Heart right ventricle (tissue), 16 donors: ENCODE measurements around the gene ARL8A. TPM values are rescaled to one million over a fixed set of nuclear protein-coding genes. Genes with fewer than 3 reads are reported as not detected.

Source experiments
- ATAC-seq, 8 donors: fragments of 200-7000 bp; cut with Tn5 transposase; one replicate each; pipeline ENCODE4 v1.9.1; 2020; ENCODE audit warnings: mild to moderate bottlenecking in 8 of 8, moderate library complexity in 8 of 8, moderate number of reproducible peaks in 1 of 8
- DNase-seq, 2 donors: peaks; one replicate each; pipeline ENCODE4 v3.0.0-alpha.2; 2020
- H3K27ac ChIP-seq, 10 donors: fragments of 200-600 bp; sonication (generic) in 2 of 10; one replicate each; pipeline versions ENCODE4 v1.5.0 to v1.8.0; 2020 to 2022; ENCODE audit warnings: mild to moderate bottlenecking in 3 of 10
- H3K27me3 ChIP-seq, 7 donors: fragments of 200-600 bp; one replicate each; pipeline ENCODE4 v1.8.0; 2021 to 2022; ENCODE audit warnings: mild to moderate bottlenecking in 2 of 7
- H3K36me3 ChIP-seq, 9 donors: fragments of 200-600 bp; sonication (generic) in 1 of 9; one replicate each; pipeline versions ENCODE4 v1.5.0 to v1.8.0; 2020 to 2022; ENCODE audit warnings: mild to moderate bottlenecking in 2 of 9
- H3K4me1 ChIP-seq, 9 donors: fragments of 200-600 bp; sonication (generic) in 1 of 9; one replicate each; pipeline versions ENCODE4 v1.5.0 to v1.8.0; 2020 to 2022; ENCODE audit warnings: mild to moderate bottlenecking in 4 of 9
- H3K4me3 ChIP-seq, 10 donors: fragments of 200-600 bp; sonication (generic) in 2 of 10; one replicate each; pipeline versions ENCODE4 v1.5.0 to v1.8.0; 2020 to 2022; ENCODE audit warnings: mild to moderate bottlenecking in 7 of 10, moderate library complexity in 2 of 10
- H3K9me3 ChIP-seq, 11 donors: fragments of 200-600 bp in 10 of 11; sonication (generic) in 2 of 11; one replicate each; pipeline versions ENCODE4 v1.5.0 to v1.8.0; 2013 to 2022; ENCODE audit warnings: mild to moderate bottlenecking in 2 of 11, control low read depth in 1 of 11, moderate library complexity in 1 of 11
- WGBS, 2 donors: extraction: QIAGEN DNeasy Blood & Tissue Kit; methylation state at CpG; one replicate each; pipeline ENCODE4 v1.1.7; 2013; ENCODE audit warnings: inconsistent platforms in 1 of 2; 5-methylcytosine and 5-hydroxymethylcytosine counted together
- intact Hi-C, 10 donors: fragments of 100-400 bp; cut with DNase I; formaldehyde crosslinking; loops; one replicate each; pipeline versions ENCODE4 v1.11.1 to v1.14.2; 2022
- polyA plus RNA-seq, 2 donors: library from polyadenylated mRNA; stranded (reverse); fragments of 200-250 nt; gene quantifications; one replicate each; pipeline ENCODE4 v1.2.3, GENCODE V29; 2013
- total RNA-seq, 10 donors: library from RNA; stranded (reverse); fragmentation: NEBNext Ultra II Directional in 3 of 10; extraction: Animal tissue kit (Norgen Biotek cat#: 25700) in 3 of 10; gene quantifications; one replicate each; pipeline versions ENCODE4 v1.2.1 to v1.2.4, GENCODE V29; 2021 to 2023
- TF ChIP-seq, protein P1 (sequence below), 9 donors: fragments of 200-600 bp; sonication (generic) in 2 of 9; IDR thresholded peaks; one replicate each; pipeline versions ENCODE4 v1.5.0 to v1.8.0; 2021 to 2022; ENCODE audit warnings: antibody characterized with exemption in 9 of 9, mild to moderate bottlenecking in 5 of 9, moderate library complexity in 1 of 9
- donor health status: Arrhythmogenic right ventricular cardiomyopathy.
- donor health status: ischemic (EF 13 %, LVEDD 7.1; RV severe dilation, severe dysfunction).
- donor health status: healthy with polysubstance abuse.
- donor health status: DM: no; HTN: yes; CAD: no.
- donor health status: DM: no; HTN: no; CAD: no.
- donor health status: ischemic (EF 25% LVEDD 6.9; RV normal size, moderate dysfunction).
- donor health status: ischemic (EF 25% LVEDD 5.7; RV mildly dilated, moderate dysfunction).
- donor health status: healthy.
- donor health status: DM: yes; HTN: yes; CAD: no.
- donor health status: Ischemic cardiomyopathy.
- donor health status: ischemic (EF 35%, LVEDD 5.7; RV mildly dilated, moderate dysfunction).
- donor health status: nonischemic (EF 11% LVEDD 7.7; RV severe dilation, severe dysfunction).
- donor health status: DM: yes; HTN: yes; CAD: no.
- donor health status: PGD.
- donor health status: ischemic (EF 29% LVEDD 5.4; RV normal size, mild dysfunction).
- donor health status: nonischemic (EF 23%, LVEDD 6.1; RV moderate dilation, normal function).

The ARL8A gene
- total and polyA plus RNA-seq, 12 donors = 21.5 to 92.7 (median 78.0) TPM

DNA sequence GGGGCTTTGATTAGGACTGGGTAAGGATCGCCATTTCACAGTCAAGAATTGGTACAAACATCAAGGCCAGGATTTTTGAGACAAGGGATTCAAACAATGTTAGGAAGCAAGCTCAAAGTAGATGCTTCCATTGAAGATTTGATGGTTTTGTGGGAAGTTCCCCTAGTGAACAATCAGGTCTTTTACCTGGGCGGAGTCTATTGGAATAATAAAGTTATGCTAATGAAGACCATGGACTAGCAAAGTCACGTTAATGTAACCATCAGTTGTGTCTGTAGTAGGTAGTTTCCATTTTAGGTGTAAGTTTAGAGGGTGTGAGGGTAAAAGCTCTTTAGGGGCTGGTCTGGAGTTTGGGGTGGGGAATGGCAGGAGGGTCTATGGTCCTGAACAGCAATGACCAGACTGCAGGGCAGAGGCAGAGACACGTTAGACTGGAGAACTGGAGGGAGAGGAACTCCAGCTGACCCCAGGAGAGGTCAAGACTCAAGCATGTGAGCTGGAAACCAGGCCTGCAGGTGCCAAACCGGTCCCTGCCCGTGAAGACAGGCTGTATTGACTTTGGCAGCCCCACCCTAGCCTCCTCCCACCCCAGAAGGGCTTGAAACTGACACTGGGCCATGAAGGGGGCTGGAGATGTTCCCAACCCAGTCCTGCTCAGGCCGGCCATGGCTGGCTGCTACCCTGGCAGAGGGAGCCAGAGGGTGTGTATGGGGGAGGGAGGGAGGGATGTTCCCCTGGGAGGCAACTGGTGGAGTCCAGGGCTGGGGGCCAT lies 57.8 kb downstream of the ARL8A start:
- ATAC-seq (peak in 2 of 8 donors; percentile 9 to 30), DNase-seq (peak in 1 of 2 donors; percentile 21)
- intact Hi-C loops = no loop called here
- H3K4me1 ChIP-seq = peaks cover 0 to 20% (median 0%) of the 10 kb centered on the region in 9 donors
- no peak overlapping the region for H3K4me3 ChIP-seq
- no peaks in the 10 kb centered on the region for H3K36me3 ChIP-seq
- TF ChIP-seq, protein P1, sequence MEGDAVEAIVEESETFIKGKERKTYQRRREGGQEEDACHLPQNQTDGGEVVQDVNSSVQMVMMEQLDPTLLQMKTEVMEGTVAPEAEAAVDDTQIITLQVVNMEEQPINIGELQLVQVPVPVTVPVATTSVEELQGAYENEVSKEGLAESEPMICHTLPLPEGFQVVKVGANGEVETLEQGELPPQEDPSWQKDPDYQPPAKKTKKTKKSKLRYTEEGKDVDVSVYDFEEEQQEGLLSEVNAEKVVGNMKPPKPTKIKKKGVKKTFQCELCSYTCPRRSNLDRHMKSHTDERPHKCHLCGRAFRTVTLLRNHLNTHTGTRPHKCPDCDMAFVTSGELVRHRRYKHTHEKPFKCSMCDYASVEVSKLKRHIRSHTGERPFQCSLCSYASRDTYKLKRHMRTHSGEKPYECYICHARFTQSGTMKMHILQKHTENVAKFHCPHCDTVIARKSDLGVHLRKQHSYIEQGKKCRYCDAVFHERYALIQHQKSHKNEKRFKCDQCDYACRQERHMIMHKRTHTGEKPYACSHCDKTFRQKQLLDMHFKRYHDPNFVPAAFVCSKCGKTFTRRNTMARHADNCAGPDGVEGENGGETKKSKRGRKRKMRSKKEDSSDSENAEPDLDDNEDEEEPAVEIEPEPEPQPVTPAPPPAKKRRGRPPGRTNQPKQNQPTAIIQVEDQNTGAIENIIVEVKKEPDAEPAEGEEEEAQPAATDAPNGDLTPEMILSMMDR (IDR thresholded peaks at IDR 0.05) = no peak
- H3K27ac ChIP-seq = peak overlapping the region in 1 of 10 donors; percentile 22
- WGBS, 2 donors = 72 to 74% methylated on average over 7 of the region's 7 CpGs
- H3K9me3 ChIP-seq = no peaks in the 10 kb centered on the region
- no peaks in the 10 kb centered on the region for H3K27me3 ChIP-seq

DNA sequence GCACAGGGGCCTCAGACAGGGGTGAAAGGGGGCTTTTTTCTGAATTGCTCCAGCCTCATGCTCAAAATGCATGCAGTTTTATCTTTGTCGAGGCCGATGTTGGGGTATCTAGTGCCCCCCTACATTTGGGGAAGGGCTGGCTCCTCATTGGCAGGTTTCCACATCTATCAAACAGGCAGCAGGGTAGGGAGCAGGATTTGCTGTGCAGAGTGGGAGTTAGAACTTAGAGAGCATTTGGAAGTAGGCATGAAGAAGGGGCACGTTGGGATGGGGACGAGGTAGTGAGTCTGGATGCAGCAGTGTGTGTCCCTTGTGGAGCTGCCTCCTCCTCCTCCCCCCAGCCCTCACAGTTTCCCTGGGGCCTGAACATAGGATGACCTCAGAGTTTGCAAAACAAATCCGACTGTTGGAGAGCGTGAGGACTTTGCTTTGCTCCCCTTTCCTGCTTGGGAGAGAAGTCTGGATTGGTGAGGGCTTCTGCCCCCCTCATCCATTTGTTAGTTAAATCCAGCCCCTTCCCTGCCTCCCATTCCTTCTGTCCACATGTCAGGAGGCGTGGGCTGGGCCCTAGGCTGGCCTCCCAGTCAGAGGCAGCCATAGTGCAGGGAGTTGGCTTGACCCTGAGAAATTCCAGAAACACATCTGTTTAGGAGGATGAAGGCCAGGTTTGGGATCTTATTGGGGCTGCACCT lies 58.7 kb downstream of the ARL8A start:
- no peaks in the 10 kb centered on the region for H3K27me3 ChIP-seq
- peaks cover 0 to 20% (median 0%) of the 10 kb centered on the region in 9 donors for H3K4me1 ChIP-seq
- no peaks in the 10 kb centered on the region for H3K36me3 ChIP-seq
- no peak overlapping the region for H3K4me3 ChIP-seq
- WGBS, 2 donors = 57 to 68% methylated on average over 7 of the region's 7 CpGs
- intact Hi-C loops = no loop called here
- ATAC-seq (peak; percentile 42 to 84 (median 59)), DNase-seq (peak in 1 of 2 donors; percentile 17)
- peak overlapping the region in 2 of 10 donors; percentile 20 to 22 for H3K27ac ChIP-seq
- TF ChIP-seq, protein P1 (IDR thresholded peaks at IDR 0.05) = no peak
- H3K9me3 ChIP-seq = no peaks in the 10 kb centered on the region

DNA sequence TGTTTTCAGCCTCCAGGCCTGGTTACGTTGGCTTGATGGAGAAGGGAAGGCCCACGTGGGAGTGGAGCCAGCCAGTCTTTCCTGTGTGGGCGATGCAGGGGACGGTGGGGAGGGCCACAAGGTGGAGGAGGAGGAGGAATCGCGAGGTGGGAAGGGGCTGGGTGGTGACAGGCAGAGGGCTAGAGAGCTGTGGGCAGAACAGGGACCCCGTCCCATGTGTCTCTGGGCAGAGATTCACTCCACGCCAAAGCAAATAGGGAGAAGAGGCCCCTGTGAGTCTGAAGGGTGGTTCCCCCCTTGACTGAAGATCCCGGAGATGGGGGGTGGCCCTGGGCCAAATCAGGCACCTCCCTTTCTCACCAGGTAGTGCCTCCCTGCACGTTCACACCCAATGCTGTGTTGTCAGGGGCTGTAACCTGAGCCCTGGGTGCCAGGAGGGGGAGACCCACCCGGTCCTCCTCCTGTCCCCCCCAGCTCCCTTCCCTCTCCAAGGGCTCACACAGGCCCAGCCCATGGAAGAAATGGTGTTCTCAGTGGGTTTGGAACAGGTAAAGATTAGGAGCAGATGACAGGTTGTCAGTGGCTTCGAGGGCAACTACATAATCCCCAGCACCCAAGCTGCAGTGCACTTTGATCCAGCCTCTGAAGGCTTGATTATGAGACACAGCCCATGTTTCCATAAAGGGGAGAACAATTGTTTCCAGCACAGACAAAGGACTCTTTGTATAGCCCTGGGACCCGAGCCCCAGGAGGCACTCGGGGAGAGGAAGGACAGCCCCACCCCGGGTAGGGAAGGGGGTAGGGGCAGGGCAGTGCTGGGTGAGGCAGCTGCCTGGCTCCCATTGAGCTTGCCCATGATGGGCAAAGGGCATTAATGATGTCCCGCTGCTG lies 59.5 kb downstream of the ARL8A start:
- peak in 5 of 8 donors; percentile 37 to 59 (median 51) for ATAC-seq
- TF ChIP-seq, protein P1 (IDR thresholded peaks at IDR 0.05) = no peak
- no peaks in the 10 kb centered on the region for H3K9me3 ChIP-seq
- DNase-seq = no peak
- peaks cover 0 to 20% (median 0%) of the 10 kb centered on the region in 9 donors for H3K4me1 ChIP-seq
- no peak overlapping the region for H3K27ac ChIP-seq
- H3K4me3 ChIP-seq = no peak overlapping the region
- H3K27me3 ChIP-seq = no peaks in the 10 kb centered on the region
- no peaks in the 10 kb centered on the region for H3K36me3 ChIP-seq
- WGBS, 2 donors = 58 to 61% methylated on average over 16 of the region's 16 CpGs
- intact Hi-C loops = no loop called here

Other genes with a start within 250 kb of the ARL8A start
- 10 to 100 TPM in 4 of 10 donors, 1 to 10 TPM in 6; 3.6 to 15.2 (median 9.6) TPM for gene LMOD1, start 198.2 kb downstream of the ARL8A start, total RNA-seq
- 10 to 100 TPM in 1 of 2 donors, 1 to 10 TPM in 1; 9.9 to 22.7 TPM for gene LMOD1, start 198.2 kb downstream of the ARL8A start, polyA plus RNA-seq
- gene TIMM17A, start 189.2 kb downstream of the ARL8A start, total RNA-seq = 100 to 1,000 TPM in 2 of 10 donors, 10 to 100 TPM in 8; 71.1 to 113 (median 88.9) TPM
- 100 to 1,000 TPM in 1 of 2 donors, 10 to 100 TPM in 1; 49.7 to 105 TPM for gene TIMM17A, start 189.2 kb downstream of the ARL8A start, polyA plus RNA-seq
- 10 to 100 TPM; 11.1 to 27.4 (median 15.7) TPM for gene RNPEP, start 162.1 kb downstream of the ARL8A start, total RNA-seq
- 10 to 100 TPM; 13.8 to 24.0 TPM for gene RNPEP, start 162.1 kb downstream of the ARL8A start, polyA plus RNA-seq
- 100 to 1,000 TPM in 1 of 10 donors, 10 to 100 TPM in 1, 1 to 10 TPM in 3, under 1 TPM in 3, not detected in 2; 0.09 to 255 (median 1.4) TPM for gene ELF3, start 134.2 kb downstream of the ARL8A start, total RNA-seq
- 1 to 10 TPM in 1 of 2 donors, under 1 TPM in 1; 0.51 to 2.7 TPM for gene ELF3, start 134.2 kb downstream of the ARL8A start, polyA plus RNA-seq
- under 1 TPM in 4 of 10 donors, not detected in 6; 0.04 to 0.20 (median 0.06) TPM for gene GPR37L1, start 21.8 kb downstream of the ARL8A start, total RNA-seq
- gene GPR37L1, start 21.8 kb downstream of the ARL8A start, polyA plus RNA-seq = under 1 TPM in 1 of 2 donors, not detected in 1; 0.03 TPM
- 1 to 10 TPM in 2 of 10 donors, under 1 TPM in 8; 0.09 to 6.2 (median 0.47) TPM for gene PTPN7, start 15.9 kb upstream of the ARL8A start, total RNA-seq
- gene PTPN7, start 15.9 kb upstream of the ARL8A start, polyA plus RNA-seq = under 1 TPM; 0.32 to 0.51 TPM
- gene LGR6, start 49.1 kb upstream of the ARL8A start, total RNA-seq = 10 to 100 TPM in 2 of 10 donors, 1 to 10 TPM in 3, under 1 TPM in 5; 0.19 to 13.5 (median 1.0) TPM
- gene LGR6, start 49.1 kb upstream of the ARL8A start, polyA plus RNA-seq = 1 to 10 TPM; 3.2 to 3.7 TPM
- 10 to 100 TPM in 5 of 10 donors, 1 to 10 TPM in 5; 7.4 to 16.2 (median 10.2) TPM for gene UBE2T, start 197.2 kb upstream of the ARL8A start, total RNA-seq
- gene UBE2T, start 197.2 kb upstream of the ARL8A start, polyA plus RNA-seq = 10 to 100 TPM in 1 of 2 donors, 1 to 10 TPM in 1; 3.2 to 35.8 TPM
- gene PPP1R12B, start 204.0 kb upstream of the ARL8A start, total RNA-seq = 100 to 1,000 TPM; 447 to 969 (median 632) TPM
- gene PPP1R12B, start 204.0 kb upstream of the ARL8A start, polyA plus RNA-seq = 10 to 100 TPM; 16.5 to 64.4 TPM